ENCODE results near the gene CHRNG.

DNA sequence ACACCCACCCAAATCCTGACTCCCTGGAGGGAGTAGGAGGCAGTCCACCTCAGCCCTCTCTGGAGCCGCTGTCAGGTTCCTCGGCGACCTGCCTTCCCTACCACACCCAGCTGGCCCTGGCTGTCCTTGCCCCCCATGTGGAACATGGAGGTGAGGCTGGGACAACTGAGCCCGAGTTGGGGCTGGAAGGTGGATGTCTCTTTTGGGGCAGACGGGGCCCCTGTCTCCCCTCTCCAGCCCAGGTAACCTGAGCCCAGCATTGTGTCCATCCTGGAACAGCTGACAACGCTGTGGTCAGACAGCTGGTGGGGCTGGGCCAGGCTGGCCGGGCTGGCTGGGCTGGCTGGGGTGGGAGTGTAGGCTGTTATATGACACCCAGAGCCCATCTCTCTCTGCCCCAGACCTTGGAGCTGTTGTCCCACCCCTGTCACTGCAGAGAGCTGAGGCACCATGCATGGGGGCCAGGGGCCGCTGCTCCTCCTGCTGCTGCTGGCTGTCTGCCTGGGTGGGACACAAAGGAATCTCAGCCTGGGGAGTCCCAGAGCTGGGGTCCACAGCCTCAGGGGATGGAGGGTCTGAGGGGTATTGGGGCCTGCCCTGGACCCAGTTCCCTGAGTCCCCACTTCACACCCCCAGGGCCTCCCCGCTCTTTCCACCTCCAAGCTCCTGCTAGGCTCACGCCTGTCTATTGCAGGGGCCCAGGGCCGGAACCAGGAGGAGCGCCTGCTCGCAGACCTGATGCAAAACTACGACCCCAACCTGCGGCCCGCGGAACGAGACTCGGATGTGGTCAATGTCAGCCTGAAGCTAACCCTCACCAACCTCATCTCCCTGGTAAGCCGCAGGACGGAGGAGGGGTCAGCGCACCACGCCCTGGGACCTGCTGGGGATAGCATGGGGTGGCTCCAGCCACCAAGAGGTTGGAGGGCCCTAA, at the start of gene CHRNG:
- TF ChIP-seq, protein P1, sequence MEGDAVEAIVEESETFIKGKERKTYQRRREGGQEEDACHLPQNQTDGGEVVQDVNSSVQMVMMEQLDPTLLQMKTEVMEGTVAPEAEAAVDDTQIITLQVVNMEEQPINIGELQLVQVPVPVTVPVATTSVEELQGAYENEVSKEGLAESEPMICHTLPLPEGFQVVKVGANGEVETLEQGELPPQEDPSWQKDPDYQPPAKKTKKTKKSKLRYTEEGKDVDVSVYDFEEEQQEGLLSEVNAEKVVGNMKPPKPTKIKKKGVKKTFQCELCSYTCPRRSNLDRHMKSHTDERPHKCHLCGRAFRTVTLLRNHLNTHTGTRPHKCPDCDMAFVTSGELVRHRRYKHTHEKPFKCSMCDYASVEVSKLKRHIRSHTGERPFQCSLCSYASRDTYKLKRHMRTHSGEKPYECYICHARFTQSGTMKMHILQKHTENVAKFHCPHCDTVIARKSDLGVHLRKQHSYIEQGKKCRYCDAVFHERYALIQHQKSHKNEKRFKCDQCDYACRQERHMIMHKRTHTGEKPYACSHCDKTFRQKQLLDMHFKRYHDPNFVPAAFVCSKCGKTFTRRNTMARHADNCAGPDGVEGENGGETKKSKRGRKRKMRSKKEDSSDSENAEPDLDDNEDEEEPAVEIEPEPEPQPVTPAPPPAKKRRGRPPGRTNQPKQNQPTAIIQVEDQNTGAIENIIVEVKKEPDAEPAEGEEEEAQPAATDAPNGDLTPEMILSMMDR (IDR thresholded peaks at IDR 0.05) = no peak
- TF ChIP-seq POLR2A (IDR thresholded peaks at IDR 0.05) = no peak

Measured in ovary (tissue), 3 donors.